SJSA1 (cell line): ENCODE measurements around the gene GH2. TPM values are rescaled to one million over a fixed set of nuclear protein-coding genes. Genes with fewer than 3 reads are reported as not detected.

Source experiments
- DNase-seq, 2 experiments: peaks; one replicate each; pipeline ENCODE4 v3.0.0-alpha.2; 2015 to 2020; ENCODE audit warnings: low spot score in 2 of 2, low read depth in 1 of 2
- H3K27ac ChIP-seq: fragments of 250-450 bp; sonication (Bioruptor Pico); 2 replicates; pipeline ENCODE4 v1.5.1; 2020; ENCODE audit warnings: mild to moderate bottlenecking, moderate library complexity
- H3K27me3 ChIP-seq: fragments of 250-450 bp; sonication (Bioruptor Pico); replicated peaks from 2 replicates; pipeline ENCODE4 v1.5.1; 2020; ENCODE audit warnings: mild to moderate bottlenecking, moderate library complexity
- H3K36me3 ChIP-seq: fragments of 250-450 bp; sonication (Bioruptor Pico); 2 replicates; pipeline ENCODE4 v1.5.1; 2020; ENCODE audit warnings: mild to moderate bottlenecking
- H3K4me1 ChIP-seq: fragments of 250-450 bp; sonication (Bioruptor Pico); replicated peaks from 2 replicates; pipeline ENCODE4 v1.6.1; 2021; ENCODE audit warnings: mild to moderate bottlenecking
- H3K4me3 ChIP-seq: fragments of 250-450 bp; sonication (Bioruptor Pico); 2 replicates; pipeline ENCODE4 v1.5.1; 2020; ENCODE audit warnings: mild to moderate bottlenecking
- H3K9me3 ChIP-seq: fragments of 250-450 bp; sonication (Bioruptor Pico); replicated peaks from 2 replicates; pipeline ENCODE4 v1.5.1; 2020; ENCODE audit warnings: mild to moderate bottlenecking
- total RNA-seq: library from RNA; depleted of rRNA; stranded (reverse); fragments of >200 nt; shearing (Covaris generic); gene quantifications from 2 replicates; pipeline ENCODE4 v1.2.3, GENCODE V29; 2014; rRNA removed

The GH2 gene
- total RNA-seq, 1 experiment from 2014 or later = not detected

- no peak for DNase-seq
- Histone ChIP-seq H3K27me3 (no peaks in the 10 kb centered on the region), H3K4me3 (no peak overlapping the region), H3K27ac (no peak overlapping the region), H3K9me3 (no peaks in the 10 kb centered on the region), H3K4me1 (peaks cover 21% of the 10 kb centered on the region), H3K36me3 (peaks cover 57% of the 10 kb centered on the region)
Observed at GRCh38 chr17:63836811-63837210, 44.9 kb downstream of the GH2 start.

DNA sequence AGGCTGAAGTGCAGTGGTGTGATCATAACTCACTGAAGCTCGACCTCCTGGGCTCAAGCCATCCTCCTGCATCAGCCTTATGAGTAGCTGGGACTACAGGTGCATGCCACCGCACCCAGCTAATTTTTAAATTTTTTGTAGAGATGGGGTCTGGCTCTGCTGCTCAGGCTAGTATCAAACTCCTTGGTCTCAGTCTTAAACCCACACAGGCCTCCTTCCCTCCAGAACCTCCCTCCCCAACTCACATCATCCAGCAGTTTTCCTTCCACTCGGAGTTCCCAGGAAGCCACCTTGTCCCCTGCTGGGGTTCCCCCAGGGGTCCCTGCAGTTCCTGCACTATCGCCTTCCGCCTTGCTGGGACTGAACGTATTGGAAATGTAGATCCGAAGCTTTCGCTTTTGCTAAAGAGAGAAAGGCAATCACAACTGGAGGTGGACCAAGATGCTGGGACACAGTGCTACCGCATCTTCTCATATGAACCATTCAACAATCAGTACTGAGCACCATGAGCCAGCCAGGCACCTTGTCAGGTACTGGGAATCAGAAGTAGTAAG lies 46.5 kb downstream of the GH2 start:
- DNase-seq = peak in 1 of 2 experiments; percentile 43
- Histone ChIP-seq H3K36me3 (peaks cover 73% of the 10 kb centered on the region), H3K27me3 (no peaks in the 10 kb centered on the region), H3K27ac (no peak overlapping the region), H3K9me3 (no peaks in the 10 kb centered on the region), H3K4me3 (no peak overlapping the region), H3K4me1 (peaks cover 8% of the 10 kb centered on the region; the same call in 1 of the 2 replicates)

GRCh38 chr17:63834431-63835166 lies 47.1 kb downstream of the GH2 start:
- no peak overlapping the region for H3K27ac ChIP-seq
- no peaks in the 10 kb centered on the region for H3K9me3 ChIP-seq
- H3K4me3 ChIP-seq = no peak overlapping the region
- peak; percentile 88 to 91 for DNase-seq
- H3K36me3 ChIP-seq = peaks cover 79% of the 10 kb centered on the region
- H3K27me3 ChIP-seq = no peaks in the 10 kb centered on the region
- peaks cover 8% of the 10 kb centered on the region; the same call in 1 of the 2 replicates for H3K4me1 ChIP-seq

DNA sequence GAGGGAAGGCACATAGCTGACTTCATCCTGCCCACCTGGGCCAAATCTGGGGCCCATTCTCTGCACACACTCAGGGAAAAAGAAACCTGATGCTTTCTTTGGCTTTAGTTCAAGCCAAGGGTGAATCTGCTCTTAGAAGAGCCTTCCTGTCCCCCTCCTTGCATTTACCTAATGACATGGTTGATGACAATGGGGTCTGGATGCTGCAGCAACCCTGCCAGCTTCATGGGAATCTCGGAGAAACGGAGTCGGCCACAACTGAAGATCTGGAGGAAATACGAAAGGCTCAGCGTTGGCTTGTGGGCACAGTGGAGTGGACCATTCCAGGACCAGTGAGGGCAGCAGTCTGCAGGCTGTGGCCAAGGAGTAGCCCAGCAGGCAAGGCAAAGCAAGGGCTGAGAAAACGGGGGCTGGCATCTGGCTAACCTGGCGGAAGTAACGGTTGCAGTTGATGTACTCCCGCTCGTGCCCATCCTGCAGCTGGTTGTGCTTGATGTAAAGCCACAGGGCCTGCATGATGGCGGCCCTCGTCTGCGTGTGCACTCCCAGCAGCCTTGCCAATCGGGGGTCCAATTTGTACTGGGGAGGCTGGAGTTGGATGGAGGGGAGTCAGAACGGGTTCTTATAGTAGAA lies 47.9 kb downstream of the GH2 start:
- no peaks in the 10 kb centered on the region for H3K9me3 ChIP-seq
- peaks cover 9% of the 10 kb centered on the region for H3K4me1 ChIP-seq
- no peak overlapping the region for H3K4me3 ChIP-seq
- H3K27me3 ChIP-seq = no peaks in the 10 kb centered on the region
- peaks cover 87% of the 10 kb centered on the region for H3K36me3 ChIP-seq
- DNase-seq = peak in 1 of 2 experiments; percentile 41
- H3K27ac ChIP-seq = no peak overlapping the region

DNA sequence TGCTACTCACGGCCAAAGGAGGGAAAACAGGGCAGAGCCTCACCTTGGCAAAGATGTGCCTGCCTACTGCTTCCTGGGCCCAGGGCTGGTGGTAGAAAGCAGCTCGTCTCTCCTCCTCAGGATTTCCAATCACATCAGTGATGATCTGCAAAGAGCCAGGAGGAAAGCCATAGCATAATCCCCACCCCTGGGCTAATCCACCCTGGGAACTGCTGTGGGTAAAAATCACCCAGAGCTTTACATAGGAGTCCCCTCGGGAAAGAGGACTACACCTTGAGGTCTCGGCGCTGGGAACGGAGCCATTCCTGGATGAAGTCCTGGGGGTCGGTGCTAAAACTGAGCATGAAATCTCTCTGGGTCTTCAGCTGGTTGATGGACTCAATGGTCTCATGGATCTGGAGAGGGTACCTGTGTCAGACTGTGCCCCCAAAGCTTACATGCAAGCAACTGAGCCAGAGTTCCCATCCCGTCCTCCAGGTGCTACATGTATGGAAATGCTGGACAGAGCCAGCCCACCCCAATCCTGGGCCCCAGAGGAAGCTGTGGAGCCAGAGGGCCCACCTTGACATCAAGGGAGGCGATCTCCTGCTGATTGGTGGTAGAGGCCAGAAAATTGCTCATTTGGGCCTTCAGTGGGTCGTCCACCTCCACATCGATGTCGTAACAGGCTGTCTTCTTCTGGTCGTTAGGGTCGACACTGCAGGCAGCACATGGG lies 48.6 kb downstream of the GH2 start:
- Histone ChIP-seq H3K36me3 (peaks cover 93% of the 10 kb centered on the region), H3K27me3 (no peaks in the 10 kb centered on the region), H3K4me3 (no peak overlapping the region), H3K27ac (no peak overlapping the region), H3K4me1 (peaks cover 16% of the 10 kb centered on the region), H3K9me3 (no peaks in the 10 kb centered on the region)
- peak in 1 of 2 experiments; percentile 43 for DNase-seq

GRCh38 chr17:63832455-63832854 lies 49.3 kb downstream of the GH2 start:
- Histone ChIP-seq H3K27me3 (no peaks in the 10 kb centered on the region), H3K27ac (no peak overlapping the region), H3K4me1 (peaks cover 17% of the 10 kb centered on the region), H3K9me3 (no peaks in the 10 kb centered on the region), H3K4me3 (no peak overlapping the region), H3K36me3 (peaks cover 97% of the 10 kb centered on the region)
- DNase-seq = no peak

GRCh38 chr17:63832014-63832413 lies 49.7 kb downstream of the GH2 start:
- H3K27ac ChIP-seq = no peak overlapping the region
- H3K27me3 ChIP-seq = no peaks in the 10 kb centered on the region
- H3K4me1 ChIP-seq = peaks cover 17% of the 10 kb centered on the region
- H3K36me3 ChIP-seq = peaks cover 95% of the 10 kb centered on the region
- peak in 1 of 2 experiments; percentile 40 for DNase-seq
- H3K4me3 ChIP-seq = no peak overlapping the region
- H3K9me3 ChIP-seq = no peaks in the 10 kb centered on the region

GRCh38 chr17:63831505-63831904 lies 50.2 kb downstream of the GH2 start:
- peaks cover 17% of the 10 kb centered on the region for H3K4me1 ChIP-seq
- H3K27ac ChIP-seq = no peak overlapping the region
- no peaks in the 10 kb centered on the region for H3K9me3 ChIP-seq
- peak in 1 of 2 experiments; percentile 30 for DNase-seq
- peaks cover 92% of the 10 kb centered on the region for H3K36me3 ChIP-seq
- no peaks in the 10 kb centered on the region for H3K27me3 ChIP-seq
- H3K4me3 ChIP-seq = no peak overlapping the region

GRCh38 chr17:63830904-63831491 lies 50.7 kb downstream of the GH2 start:
- Histone ChIP-seq H3K9me3 (no peaks in the 10 kb centered on the region), H3K36me3 (peaks cover 94% of the 10 kb centered on the region), H3K4me3 (no peak overlapping the region), H3K4me1 (peaks cover 19% of the 10 kb centered on the region), H3K27ac (no peak overlapping the region), H3K27me3 (no peaks in the 10 kb centered on the region)
- DNase-seq = peak in 1 of 2 experiments; percentile 44

DNA sequence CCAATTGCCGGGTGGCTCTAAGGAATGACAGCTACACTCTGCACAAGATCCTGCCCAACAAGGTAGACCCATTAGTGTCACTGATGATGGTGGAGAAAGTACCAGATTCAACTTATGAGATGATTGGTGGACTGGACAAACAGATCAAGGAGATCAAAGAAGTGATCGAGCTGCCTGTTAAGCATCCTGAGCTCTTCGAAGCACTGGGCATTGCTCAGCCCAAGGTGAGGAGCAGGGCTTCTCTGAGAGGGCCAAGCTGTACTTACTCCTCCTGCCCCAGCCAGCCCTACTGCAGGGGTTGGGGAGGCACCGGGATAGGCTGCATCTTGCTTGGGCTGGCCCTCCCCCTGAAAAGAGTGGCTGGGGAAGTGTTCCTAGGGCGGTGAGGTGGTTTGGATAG lies 51.5 kb downstream of the GH2 start:
- Histone ChIP-seq H3K27me3 (no peaks in the 10 kb centered on the region), H3K4me1 (peaks cover 24% of the 10 kb centered on the region), H3K9me3 (no peaks in the 10 kb centered on the region), H3K27ac (no peak overlapping the region), H3K36me3 (peaks cover 94% of the 10 kb centered on the region), H3K4me3 (no peak overlapping the region)
- DNase-seq = peak in 1 of 2 experiments; percentile 28

Other genes starting within 250 kb of the GH2 start
- 26.5 and 35.2 TPM in 2 replicates for gene LIMD2, start 181.8 kb downstream of the GH2 start, total RNA-seq
- 14.7 and 17.3 TPM in 2 replicates for gene STRADA, start 140.1 kb downstream of the GH2 start, total RNA-seq
- gene CCDC47, start 108.3 kb downstream of the GH2 start, total RNA-seq = 106 and 125 TPM in 2 replicates
- 102 and 118 TPM in 2 replicates for gene DDX42, start 107.8 kb downstream of the GH2 start, total RNA-seq
- gene PSMC5, start 54.5 kb downstream of the GH2 start, total RNA-seq = 54.4 and 63.7 TPM in 2 replicates
- gene FTSJ3, start 54.3 kb downstream of the GH2 start, total RNA-seq = 68.9 and 80.2 TPM in 2 replicates
- 75.9 and 115 TPM in 2 replicates for gene SMARCD2, start 39.3 kb downstream of the GH2 start, total RNA-seq
- not detected in 2 replicates for gene CSH2, start 8.3 kb downstream of the GH2 start, total RNA-seq
- gene CSH1, start 14.6 kb upstream of the GH2 start, total RNA-seq = not detected in 2 replicates
- gene CSHL1, start 29.3 kb upstream of the GH2 start, total RNA-seq = not detected in 2 replicates
- not detected in 2 replicates for gene GH1, start 36.9 kb upstream of the GH2 start, total RNA-seq
- gene CD79B, start 50.4 kb upstream of the GH2 start, total RNA-seq = not detected in 2 replicates
- not detected in 2 replicates for gene SCN4A, start 91.0 kb upstream of the GH2 start, total RNA-seq
- 0.08 TPM in 1 of 2 replicates, not detected in the other for gene PRR29, start 116.4 kb upstream of the GH2 start, total RNA-seq
- gene ICAM2, start 138.7 kb upstream of the GH2 start, total RNA-seq = 0.87 TPM in 1 of 2 replicates, not detected in the other
- gene ERN1, start 248.2 kb upstream of the GH2 start, total RNA-seq = 4.4 and 5.8 TPM in 2 replicates